Vagina (tissue), 2 donors: ENCODE measurements around the gene ZSCAN23.

Source experiments
- POLR2A ChIP-seq, 2 donors: fragments of 450-650 bp; IDR thresholded peaks; one replicate each; pipeline ENCODE4 v1.6.1; 2017; ENCODE audit warnings: antibody characterized with exemption in 2 of 2, mild to moderate bottlenecking in 2 of 2, moderate library complexity in 2 of 2
- TF ChIP-seq, protein P1 (sequence below), 3 experiments: fragments of 450-650 bp in 2 of 3; fragments of 200-600 bp in 1 of 3; sonication (generic) in 1 of 3; IDR thresholded peaks; one replicate each; pipeline ENCODE4 v1.5.1; 2017 to 2019; ENCODE audit warnings: antibody characterized with exemption in 3 of 3, mild to moderate bottlenecking in 2 of 3, moderate library complexity in 2 of 3

DNA sequence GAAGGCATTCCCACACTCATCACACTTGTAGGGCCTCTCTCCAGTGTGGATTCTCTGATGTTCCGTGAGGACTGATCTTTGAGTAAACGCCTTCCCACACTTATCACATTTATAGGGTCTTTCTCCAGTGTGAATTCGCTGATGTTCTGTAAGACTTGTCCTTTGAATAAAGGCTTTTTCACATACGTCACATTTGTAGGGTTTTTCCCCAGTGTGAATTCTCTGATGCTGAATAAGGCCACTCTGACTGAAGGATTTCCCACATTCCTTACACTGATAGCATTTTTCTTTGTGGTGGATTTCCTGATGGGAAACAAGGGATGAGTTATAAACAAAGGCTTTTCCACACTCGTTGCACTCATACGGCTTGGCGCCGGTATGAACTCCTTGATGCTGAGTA, 52.6 kb downstream of the ZSCAN23 start:
- no peak for TF ChIP-seq POLR2A (IDR thresholded peaks at IDR 0.05)
- TF ChIP-seq, protein P1, sequence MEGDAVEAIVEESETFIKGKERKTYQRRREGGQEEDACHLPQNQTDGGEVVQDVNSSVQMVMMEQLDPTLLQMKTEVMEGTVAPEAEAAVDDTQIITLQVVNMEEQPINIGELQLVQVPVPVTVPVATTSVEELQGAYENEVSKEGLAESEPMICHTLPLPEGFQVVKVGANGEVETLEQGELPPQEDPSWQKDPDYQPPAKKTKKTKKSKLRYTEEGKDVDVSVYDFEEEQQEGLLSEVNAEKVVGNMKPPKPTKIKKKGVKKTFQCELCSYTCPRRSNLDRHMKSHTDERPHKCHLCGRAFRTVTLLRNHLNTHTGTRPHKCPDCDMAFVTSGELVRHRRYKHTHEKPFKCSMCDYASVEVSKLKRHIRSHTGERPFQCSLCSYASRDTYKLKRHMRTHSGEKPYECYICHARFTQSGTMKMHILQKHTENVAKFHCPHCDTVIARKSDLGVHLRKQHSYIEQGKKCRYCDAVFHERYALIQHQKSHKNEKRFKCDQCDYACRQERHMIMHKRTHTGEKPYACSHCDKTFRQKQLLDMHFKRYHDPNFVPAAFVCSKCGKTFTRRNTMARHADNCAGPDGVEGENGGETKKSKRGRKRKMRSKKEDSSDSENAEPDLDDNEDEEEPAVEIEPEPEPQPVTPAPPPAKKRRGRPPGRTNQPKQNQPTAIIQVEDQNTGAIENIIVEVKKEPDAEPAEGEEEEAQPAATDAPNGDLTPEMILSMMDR (IDR thresholded peaks at IDR 0.05), result no peak
